Adipose tissue (tissue), 3 donors: ENCODE data around the gene UST. TPM values are rescaled to one million over a fixed set of nuclear protein-coding genes. Genes with fewer than 3 reads are reported as not detected.
"Not testable (repeated sequence)": the region's sequence is repeated elsewhere in the genome, so short reads cannot be mapped to it uniquely, and the experiment has no call there.

ENCODE experiments used
- H3K27ac ChIP-seq: one replicate; pipeline ENCODE4 v1.5.1; 2013; ENCODE audit warnings: low read depth, low read length
- WGBS, 3 donors: extraction: QIAGEN DNeasy Blood & Tissue Kit; methylation state at CpG; one replicate each; pipeline ENCODE4 v1.1.7; 2013; 5-methylcytosine and 5-hydroxymethylcytosine counted together
- polyA plus RNA-seq, 3 donors: library from polyadenylated mRNA; stranded (reverse); fragments of 200-250 nt; gene quantifications; one replicate each; pipeline ENCODE4 v1.2.3, GENCODE V29; 2013
- donor health status: healthy with polysubstance abuse.
- donor health status: Bipolar disorder and iron deficiency.
- donor health status: healthy.

The UST gene
- polyA plus RNA-seq, 3 donors, result 2.4 to 17.9 (median 6.5) TPM

- no peak overlapping the region for H3K27ac ChIP-seq
- 91 to 95% (median 94%) methylated on average over 7 of the region's 7 CpGs for WGBS, 3 donors
Observed at GRCh38 chr6:149016716-149017115, 269.9 kb downstream of the UST start.

- H3K27ac ChIP-seq, result no peak overlapping the region
- 84 to 88% (median 85%) methylated on average over 3 of the region's 3 CpGs for WGBS, 3 donors
Observed at GRCh38 chr6:149020319-149020718, 273.5 kb downstream of the UST start.

GRCh38 chr6:149024361-149024760 lies 277.5 kb downstream of the UST start:
- 82 to 94% (median 85%) methylated on average over 1 of the region's 1 CpG for WGBS, 3 donors
- no peak overlapping the region for H3K27ac ChIP-seq

- 92 to 96% (median 93%) methylated on average over 2 of the region's 2 CpGs for WGBS, 3 donors
- no peak overlapping the region for H3K27ac ChIP-seq
Observed at GRCh38 chr6:149025061-149025460, 278.2 kb downstream of the UST start.

GRCh38 chr6:149026530-149026942 lies 279.7 kb downstream of the UST start:
- no peak overlapping the region for H3K27ac ChIP-seq
- WGBS, 3 donors, result 60 to 69% (median 62%) methylated on average over 4 of the region's 4 CpGs

GRCh38 chr6:149027484-149027883 lies 280.7 kb downstream of the UST start:
- 90 to 94% (median 93%) methylated on average over 1 of the region's 1 CpG for WGBS, 3 donors
- no peak overlapping the region for H3K27ac ChIP-seq

- H3K27ac ChIP-seq, result no peak overlapping the region
- 11 to 18% (median 12%) methylated on average over 6 of the region's 6 CpGs for WGBS, 3 donors
Observed at GRCh38 chr6:149028767-149029405, 282.1 kb downstream of the UST start.

- no peak overlapping the region for H3K27ac ChIP-seq
- 77 to 91% (median 81%) methylated on average over 4 of the region's 4 CpGs for WGBS, 3 donors
Observed at GRCh38 chr6:149031201-149031858, 284.5 kb downstream of the UST start.

- WGBS, 3 donors, result 74 to 91% (median 81%) methylated on average over 16 to 18 of the region's 18 CpGs
- H3K27ac ChIP-seq, result no peak overlapping the region
Observed at GRCh38 chr6:149031859-149032598, 285.2 kb downstream of the UST start.

- H3K27ac ChIP-seq, result no peak overlapping the region
- WGBS, 3 donors, result 40 to 50% (median 43%) methylated on average over 8 of the region's 8 CpGs
Observed at GRCh38 chr6:149032599-149033405, 286.0 kb downstream of the UST start.

GRCh38 chr6:149033454-149033853 lies 286.6 kb downstream of the UST start:
- H3K27ac ChIP-seq, result no peak overlapping the region
- 67 to 84% (median 78%) methylated on average over 5 of the region's 5 CpGs for WGBS, 3 donors

- no peak overlapping the region for H3K27ac ChIP-seq
- 52 to 76% (median 70%) methylated on average over 5 of the region's 5 CpGs for WGBS, 3 donors
Observed at GRCh38 chr6:149035766-149036165, 288.9 kb downstream of the UST start.

GRCh38 chr6:149037051-149037671 lies 290.3 kb downstream of the UST start:
- WGBS, 3 donors, result 76 to 83% (median 80%) methylated on average over 22 of the region's 22 CpGs
- no peak overlapping the region for H3K27ac ChIP-seq

GRCh38 chr6:149039025-149039424 lies 292.2 kb downstream of the UST start:
- not testable (repeated sequence) for H3K27ac ChIP-seq
- 87 to 93% (median 90%) methylated on average over 7 of the region's 7 CpGs for WGBS, 3 donors

- H3K27ac ChIP-seq, result no peak overlapping the region
- WGBS, 3 donors, result 93 to 96% (median 95%) methylated on average over 2 of the region's 2 CpGs
Observed at GRCh38 chr6:149041953-149042352, 295.1 kb downstream of the UST start.

- 94 to 96% (median 95%) methylated on average over 10 of the region's 10 CpGs for WGBS, 3 donors
- H3K27ac ChIP-seq, result no peak overlapping the region
Observed at GRCh38 chr6:149043476-149044130, 296.8 kb downstream of the UST start.

GRCh38 chr6:149044528-149044927 lies 297.7 kb downstream of the UST start:
- H3K27ac ChIP-seq, result no peak overlapping the region
- 78 to 89% (median 81%) methylated on average over 8 of the region's 8 CpGs for WGBS, 3 donors

- WGBS, 3 donors, result 69 to 97% (median 73%) methylated on average over 2 of the region's 2 CpGs
Observed at GRCh38 chr6:149045404-149045803, 298.6 kb downstream of the UST start.

More at GRCh38 chr6:149045404-149045803, 298.6 kb downstream of the UST start:
- H3K27ac ChIP-seq, result no peak overlapping the region
